SHP77 treated with DMSO at 0.1 percent for 48 hours (cell line): ENCODE measurements around the gene RREB1.

Experiments
- DNase-seq: peaks from one replicate; lab custom pipeline; 2025; lab: John Stamatoyannopoulos, UW

RREB1 gene

GRCh38 chr6:7194657-7195056, 86.9 kb downstream of the RREB1 start:
- DNase-seq: no peak

- no peak for DNase-seq
These were observed 87.7 kb downstream of the RREB1 start for GRCh38 chr6:7195339-7196018.

GRCh38 chr6:7196019-7196402, 88.2 kb downstream of the RREB1 start:
- no peak for DNase-seq

GRCh38 chr6:7196685-7197283, 89.0 kb downstream of the RREB1 start:
- no peak for DNase-seq

- no peak for DNase-seq
These were observed 90.0 kb downstream of the RREB1 start for GRCh38 chr6:7197747-7198146.

GRCh38 chr6:7198833-7199800, 91.4 kb downstream of the RREB1 start:
- no peak for DNase-seq

GRCh38 chr6:7200598-7201443, 93.1 kb downstream of the RREB1 start:
- DNase-seq: no peak

- no peak for DNase-seq
These were observed 93.6 kb downstream of the RREB1 start for GRCh38 chr6:7201444-7201731.

GRCh38 chr6:7201732-7202541, 94.2 kb downstream of the RREB1 start:
- no peak for DNase-seq

- DNase-seq: no peak
These were observed 95.2 kb downstream of the RREB1 start for GRCh38 chr6:7202950-7203349.

GRCh38 chr6:7203939-7204338, 96.2 kb downstream of the RREB1 start:
- no peak for DNase-seq

- no peak for DNase-seq
These were observed 97.0 kb downstream of the RREB1 start for GRCh38 chr6:7204726-7205125.

- DNase-seq: no peak
These were observed 100.0 kb downstream of the RREB1 start for GRCh38 chr6:7207720-7208119.

- DNase-seq: no peak
These were observed 105.7 kb downstream of the RREB1 start for GRCh38 chr6:7213416-7213815.

- DNase-seq: no peak
These were observed 106.7 kb downstream of the RREB1 start for GRCh38 chr6:7214468-7214867.

GRCh38 chr6:7215131-7215530, 107.4 kb downstream of the RREB1 start:
- no peak for DNase-seq

- no peak for DNase-seq
These were observed 108.1 kb downstream of the RREB1 start for GRCh38 chr6:7215798-7216231.

- no peak for DNase-seq
These were observed 109.3 kb downstream of the RREB1 start for GRCh38 chr6:7216941-7217621.

- DNase-seq: no peak
These were observed 110.7 kb downstream of the RREB1 start for GRCh38 chr6:7218406-7218988.

- no peak for DNase-seq
These were observed 111.5 kb downstream of the RREB1 start for GRCh38 chr6:7219310-7219709.
